Skin of body (tissue), 1 donor: ENCODE data around the gene SDF2. TPM values are rescaled to one million over a fixed set of nuclear protein-coding genes. Genes with fewer than 3 reads are reported as not detected.

ENCODE experiments used
- total RNA-seq: library from RNA; depleted of rRNA; stranded (reverse); fragments of >200 nt; gene quantifications from one replicate; pipeline ENCODE4 v1.2.3, GENCODE V29; 2014

Gene SDF2
- total RNA-seq, 1 donor from 2014 or later = 35.2 TPM

Other genes with a start within 250 kb of the SDF2 start
- 0.20 TPM for gene SLC13A2, start 188.3 kb downstream of the SDF2 start, total RNA-seq
- gene FOXN1, start 155.6 kb downstream of the SDF2 start, total RNA-seq = 3.0 TPM
- gene UNC119, start 109.3 kb downstream of the SDF2 start, total RNA-seq = 18.8 TPM
- gene PIGS, start 90.4 kb downstream of the SDF2 start, total RNA-seq = 19.3 TPM
- 15.4 TPM for gene ALDOC, start 85.0 kb downstream of the SDF2 start, total RNA-seq
- 18.2 TPM for gene SPAG5, start 62.9 kb downstream of the SDF2 start, total RNA-seq
- 13.9 TPM for gene RSKR, start 47.7 kb downstream of the SDF2 start, total RNA-seq
- 89.7 TPM for gene BLTP2, start 16.7 kb downstream of the SDF2 start, total RNA-seq
- gene SUPT6H, start 299 bp upstream of the SDF2 start, total RNA-seq = 56.5 TPM
- gene PROCA1, start 50.0 kb upstream of the SDF2 start, total RNA-seq = 0.99 TPM
- 47.0 TPM for gene RAB34, start 56.0 kb upstream of the SDF2 start, total RNA-seq
- 533 TPM for gene RPL23A, start 58.1 kb upstream of the SDF2 start, total RNA-seq
- gene TLCD1, start 64.3 kb upstream of the SDF2 start, total RNA-seq = 1.9 TPM
- 2.8 TPM for gene NEK8, start 66.9 kb upstream of the SDF2 start, total RNA-seq
- gene TRAF4, start 82.1 kb upstream of the SDF2 start, total RNA-seq = 16.7 TPM
- gene FAM222B, start 180.9 kb upstream of the SDF2 start, total RNA-seq = 3.6 TPM
- 20.2 TPM for gene ERAL1, start 193.1 kb upstream of the SDF2 start, total RNA-seq
- 18.7 TPM for gene FLOT2, start 235.8 kb upstream of the SDF2 start, total RNA-seq
- 10.1 TPM for gene DHRS13, start 241.2 kb upstream of the SDF2 start, total RNA-seq